Activated CD8-positive, alpha-beta memory T cell treated with anti-CD3 and anti-CD28 coated beads for 48 hours (primary cell): Measurements from ENCODE around the gene GTF2A1.

Experiments used
- DNase-seq, 3 experiments: peaks; one replicate each; pipeline ENCODE4 v3.0.0-alpha.2; 2020; ENCODE audit warnings: low read depth in 2 of 3, low spot score in 2 of 3

Gene GTF2A1

GRCh38 chr14:81179631-81180030, 41.1 kb downstream of the GTF2A1 start:
- DNase-seq, result no peak

DNA sequence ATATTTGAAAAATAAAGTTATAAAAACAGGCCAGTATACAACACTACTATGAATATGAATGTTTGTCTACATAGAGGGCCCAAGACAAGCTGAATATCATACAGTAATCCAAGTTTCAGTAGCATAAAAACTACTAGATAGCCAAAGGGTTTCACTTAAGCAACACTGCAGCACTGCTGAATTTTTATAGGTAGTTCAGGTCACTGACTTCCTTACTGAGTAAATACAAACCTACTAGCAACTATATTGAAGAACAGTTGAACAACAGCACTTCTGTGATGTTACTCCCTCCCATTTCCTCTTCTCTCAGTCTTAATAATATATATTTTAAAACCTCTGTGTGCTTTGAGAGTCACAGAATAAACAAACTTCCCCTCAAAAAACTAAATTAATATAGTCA, 42.7 kb downstream of the GTF2A1 start:
- DNase-seq, result no peak

DNA sequence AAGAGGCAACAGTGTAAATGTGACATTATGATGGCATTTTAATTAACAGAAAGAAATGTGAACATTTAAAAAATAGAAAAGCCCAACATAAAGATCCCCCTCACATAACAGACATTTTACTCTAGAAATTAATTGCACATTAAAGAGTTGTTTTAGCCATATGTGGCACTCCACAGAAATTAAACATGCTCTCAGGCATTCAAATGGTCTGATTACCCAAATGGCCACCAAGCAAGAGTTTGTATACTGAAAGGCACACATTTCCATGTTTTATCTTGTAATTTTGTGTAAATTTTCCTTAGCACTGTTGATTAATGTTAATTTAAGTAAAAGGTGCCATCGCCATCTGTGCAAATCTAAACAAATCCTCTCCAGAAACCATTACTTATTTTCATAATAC, 43.5 kb downstream of the GTF2A1 start:
- no peak for DNase-seq

DNA sequence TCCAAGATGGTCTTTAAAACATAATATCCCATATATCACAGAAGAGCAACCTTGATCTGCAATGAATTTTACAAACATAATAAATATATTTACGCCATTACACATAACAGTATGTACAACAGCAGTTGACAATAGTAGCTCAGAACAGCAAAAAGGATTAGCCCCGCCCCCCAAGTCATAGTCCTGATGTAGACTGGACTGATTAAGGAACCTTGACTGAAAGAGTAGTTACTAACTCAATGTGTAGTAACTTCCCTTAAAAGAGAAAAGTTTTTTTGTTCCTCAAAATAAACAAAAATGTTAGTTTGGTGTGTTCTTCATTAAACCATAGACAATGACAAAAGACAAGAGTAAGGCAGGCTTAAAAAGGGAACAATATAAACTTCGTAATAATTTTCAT, 44.5 kb downstream of the GTF2A1 start:
- no peak for DNase-seq

DNA sequence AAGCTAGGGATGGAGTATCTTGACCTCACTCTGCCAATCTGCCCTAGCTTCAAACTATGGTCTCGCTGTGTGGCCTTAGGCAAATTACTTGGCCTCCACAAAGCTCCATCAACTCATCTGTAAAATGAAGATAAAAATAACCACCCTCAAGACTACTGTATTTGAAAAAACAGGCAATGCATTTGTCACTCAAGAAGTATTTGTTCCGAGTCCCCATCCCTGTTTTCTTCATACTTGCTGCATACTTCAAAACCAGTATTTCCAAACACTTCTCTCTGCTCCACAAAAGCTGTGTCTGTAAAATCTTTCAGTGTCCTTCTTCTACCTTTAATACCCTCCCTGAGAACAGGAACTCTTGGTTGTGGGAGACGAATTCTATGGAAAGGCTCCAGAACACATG, 47.9 kb downstream of the GTF2A1 start:
- no peak for DNase-seq

DNA sequence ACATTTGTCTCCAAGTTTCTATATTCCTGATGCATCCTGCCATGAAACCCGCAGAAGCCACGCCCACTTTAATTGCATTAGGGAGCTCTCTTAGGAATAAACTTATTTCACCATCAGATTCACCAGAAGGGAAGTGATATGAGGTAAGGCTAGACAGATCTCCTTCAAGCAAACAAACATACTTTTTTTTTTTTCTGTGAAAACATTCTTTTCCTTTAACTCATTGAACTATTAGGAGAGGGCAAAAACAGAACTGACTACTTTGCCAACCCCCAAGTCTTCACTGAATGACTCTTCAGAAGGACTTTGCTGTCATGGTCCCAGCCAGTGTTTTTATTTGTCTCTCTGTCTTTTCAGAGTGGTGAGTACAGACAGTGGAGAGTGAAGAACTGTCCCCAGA, 48.4 kb downstream of the GTF2A1 start:
- no peak for DNase-seq

DNA sequence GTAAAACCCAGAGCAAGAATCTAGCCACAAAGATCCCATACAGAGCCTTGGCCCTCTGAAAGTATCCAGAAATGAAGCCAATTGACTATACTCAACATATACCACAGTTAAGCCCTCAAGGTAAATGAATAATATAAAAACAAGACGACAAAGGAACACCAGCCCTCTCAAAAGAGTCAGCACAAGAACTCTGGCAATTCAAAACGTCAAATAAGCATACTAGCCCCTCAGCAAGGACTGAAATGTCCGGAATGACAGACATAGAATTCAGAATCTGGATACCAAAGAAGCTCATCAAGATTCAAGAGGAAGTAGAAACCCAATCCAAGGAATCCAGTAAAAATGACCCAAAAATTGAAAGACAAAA, 49.9 kb downstream of the GTF2A1 start:
- no peak for DNase-seq

GRCh38 chr14:81170104-81170828, 50.5 kb downstream of the GTF2A1 start:
- DNase-seq, result peak; percentile 63 to 64 (median 64)

DNA sequence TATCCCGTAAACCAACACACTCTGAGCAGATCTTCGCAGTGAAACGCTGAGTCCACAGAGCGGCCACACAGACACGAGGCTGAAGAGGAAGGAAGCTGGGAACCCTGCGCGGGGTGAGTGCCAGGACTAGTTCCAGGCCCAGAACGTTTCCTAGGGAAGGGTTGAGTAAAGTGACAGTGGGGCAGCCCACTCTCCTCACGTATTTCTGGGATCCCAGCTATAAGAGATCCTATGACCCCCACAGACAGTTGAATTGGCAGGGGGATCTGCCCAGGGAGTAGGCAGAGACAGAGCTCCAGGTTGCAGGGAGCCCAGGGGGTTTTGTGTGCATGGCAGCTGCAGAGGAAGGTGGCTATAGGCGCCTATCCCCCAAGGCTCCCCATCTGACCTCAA, 51.1 kb downstream of the GTF2A1 start:
- no peak for DNase-seq

DNA sequence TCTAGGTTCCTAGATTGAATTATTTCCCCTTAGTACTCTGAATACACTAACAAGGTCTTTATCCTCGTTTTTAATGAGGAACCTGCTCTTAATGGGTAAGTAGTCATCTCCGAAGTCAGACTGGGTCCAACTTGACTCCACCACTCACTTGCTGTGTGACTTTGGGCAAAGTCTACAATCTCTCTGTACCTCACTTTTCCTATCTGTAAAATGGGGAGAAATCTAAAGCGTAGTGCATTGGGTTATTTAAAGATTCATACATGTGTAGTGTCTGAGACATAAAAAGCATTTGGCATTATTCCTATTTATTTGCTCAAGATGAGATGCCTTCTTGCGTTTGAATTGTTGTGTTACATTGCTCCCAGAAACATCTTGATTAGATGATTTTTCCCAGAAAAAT, 51.5 kb downstream of the GTF2A1 start:
- no peak for DNase-seq

DNA sequence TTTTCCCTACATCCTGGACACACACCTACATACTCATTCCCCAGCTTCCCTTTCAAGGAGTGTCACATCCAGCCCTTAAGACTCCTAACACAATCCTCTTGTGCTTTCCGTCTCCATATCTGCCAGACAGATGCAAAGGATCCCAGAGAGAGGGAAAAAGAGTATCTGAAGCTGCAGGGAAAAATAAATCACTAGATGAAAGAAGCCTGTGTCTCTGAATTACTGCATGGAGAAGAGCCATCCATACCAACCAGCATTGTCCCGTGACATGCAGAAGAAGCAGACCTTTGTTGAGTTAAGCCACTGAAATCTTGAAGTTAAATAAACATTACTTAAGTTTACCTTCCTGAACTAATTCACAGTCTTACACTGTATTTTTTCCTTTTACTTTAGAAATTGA, 54.6 kb downstream of the GTF2A1 start:
- DNase-seq, result no peak

DNA sequence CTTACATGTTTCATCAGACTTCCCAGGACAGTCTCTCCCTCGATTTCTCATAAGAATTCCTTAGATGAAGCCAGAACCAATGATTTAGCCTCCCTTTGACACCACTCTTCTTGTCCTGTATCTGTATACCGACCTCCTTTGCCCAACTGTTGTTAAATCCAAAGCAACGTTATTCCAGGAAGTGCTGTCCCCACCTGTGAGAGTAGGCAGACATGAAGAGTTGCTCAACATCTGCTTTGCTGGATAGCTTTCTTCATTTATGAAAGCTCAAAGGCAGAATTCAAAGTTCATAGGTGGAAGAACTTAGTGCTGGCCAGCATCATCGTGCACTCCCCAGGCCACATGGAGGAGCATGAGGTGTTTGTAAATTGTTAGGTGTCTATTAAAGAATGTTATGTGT, 55.6 kb downstream of the GTF2A1 start:
- no peak for DNase-seq

DNA sequence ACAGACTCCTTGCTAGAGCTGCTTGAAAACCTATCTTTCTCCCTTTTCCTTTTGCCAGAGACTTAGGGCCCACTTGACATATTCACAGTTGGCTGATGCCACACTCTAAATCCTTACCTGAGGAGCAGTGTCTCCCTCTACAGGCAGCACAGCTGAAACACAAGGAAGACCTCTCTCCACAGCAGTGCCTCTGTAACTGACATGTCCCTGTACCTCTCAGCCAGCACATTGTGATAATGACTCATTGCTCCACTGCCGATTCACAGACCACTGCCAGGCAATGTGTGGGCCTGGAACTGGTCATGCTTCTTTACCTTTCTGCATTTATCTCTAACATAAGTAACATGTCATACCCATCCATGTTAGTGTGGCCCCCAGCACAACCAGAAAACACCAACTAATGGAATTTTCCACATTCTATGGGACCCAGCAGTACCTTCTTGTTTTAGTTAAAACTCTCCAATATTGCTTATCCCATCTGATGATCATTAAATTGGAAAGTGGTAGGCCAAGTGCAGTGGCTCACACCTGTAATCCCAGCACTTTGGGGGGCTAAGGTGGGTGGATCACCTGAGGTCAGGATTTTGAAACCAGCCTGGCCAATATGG, 56.5 kb downstream of the GTF2A1 start:
- DNase-seq, result peak in 2 of 3 experiments; percentile 29 to 37

DNA sequence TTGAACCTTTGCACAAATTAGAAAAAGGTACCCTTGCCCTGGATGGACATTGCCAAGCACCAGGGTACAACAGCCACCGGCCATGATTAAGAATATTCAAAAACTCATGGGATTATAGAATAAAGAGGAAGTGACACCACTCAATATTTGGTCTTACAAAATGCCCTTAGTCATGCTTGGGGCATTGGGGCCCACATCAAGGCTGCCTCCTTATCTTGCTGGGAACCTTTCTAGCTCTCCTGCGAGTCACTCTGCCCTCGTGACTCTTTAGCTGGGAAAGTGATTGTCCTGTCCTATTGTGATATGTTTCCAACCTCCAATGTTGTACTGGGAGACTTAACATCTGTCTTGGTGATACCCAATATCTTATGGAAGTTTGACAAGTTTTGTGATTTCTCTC, 57.8 kb downstream of the GTF2A1 start:
- no peak for DNase-seq

- no peak for DNase-seq
These were observed 59.0 kb downstream of the GTF2A1 start for GRCh38 chr14:81161749-81162148.

DNA sequence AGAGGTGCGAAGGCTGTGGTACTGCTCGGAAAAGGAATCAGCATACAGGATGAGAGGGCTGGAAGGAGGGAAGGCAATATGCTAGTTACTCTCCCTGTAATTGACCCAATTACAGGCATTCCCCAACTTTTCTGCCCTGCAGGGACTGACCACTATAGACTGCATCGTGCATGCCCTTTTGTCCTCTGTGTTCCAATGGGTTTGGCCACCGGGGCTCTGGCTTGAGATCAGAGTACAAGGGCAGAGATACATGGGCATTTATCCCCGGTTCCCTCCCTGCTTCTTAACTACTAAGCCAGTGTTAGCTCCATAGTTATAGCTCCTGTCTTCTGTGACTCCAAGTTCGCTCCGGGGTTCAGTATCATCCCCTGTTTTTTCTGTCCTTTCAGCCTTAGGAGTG, 59.7 kb downstream of the GTF2A1 start:
- no peak for DNase-seq

DNA sequence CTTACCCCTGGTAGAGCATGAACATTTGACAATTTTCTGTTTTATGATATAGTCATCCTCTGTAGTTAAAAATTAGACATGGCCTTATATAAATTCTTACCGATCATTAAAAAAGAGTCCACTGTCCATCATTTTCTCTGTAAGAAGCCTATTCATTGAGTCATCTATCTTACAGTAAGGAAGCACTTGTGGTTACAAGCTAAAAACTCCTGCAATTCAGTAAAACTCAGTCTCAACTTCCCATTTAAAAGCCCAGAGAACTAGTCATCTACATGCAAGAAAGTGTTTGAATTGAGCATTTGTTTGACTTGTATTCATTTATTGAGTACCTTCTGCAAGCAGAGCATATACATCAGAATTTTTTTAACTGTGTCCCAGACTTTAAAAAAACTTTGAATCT, 63.3 kb downstream of the GTF2A1 start:
- DNase-seq, result no peak

GRCh38 chr14:81153187-81153586, 67.6 kb downstream of the GTF2A1 start:
- DNase-seq, result no peak

DNA sequence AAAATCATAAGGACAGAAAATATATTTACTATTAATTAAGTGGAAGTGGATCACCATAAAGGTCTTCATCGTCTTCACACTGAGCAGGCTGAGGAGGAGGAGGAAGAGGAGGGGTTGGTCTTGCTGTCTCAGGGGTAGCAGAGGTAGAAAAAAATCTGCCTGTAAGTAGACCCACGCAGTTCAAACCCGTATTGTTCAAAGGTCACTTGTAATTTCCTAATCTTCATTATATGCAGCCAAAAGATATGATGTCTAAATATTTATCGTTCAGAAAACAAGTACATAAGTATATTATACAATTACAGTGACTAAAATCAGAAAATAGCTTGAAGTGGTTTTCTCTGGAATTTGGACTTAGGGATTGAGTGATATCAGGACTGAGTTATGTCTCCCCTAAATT, 72.1 kb downstream of the GTF2A1 start:
- DNase-seq, result no peak

GRCh38 chr14:81147140-81147897, 73.4 kb downstream of the GTF2A1 start:
- DNase-seq, result no peak

DNA sequence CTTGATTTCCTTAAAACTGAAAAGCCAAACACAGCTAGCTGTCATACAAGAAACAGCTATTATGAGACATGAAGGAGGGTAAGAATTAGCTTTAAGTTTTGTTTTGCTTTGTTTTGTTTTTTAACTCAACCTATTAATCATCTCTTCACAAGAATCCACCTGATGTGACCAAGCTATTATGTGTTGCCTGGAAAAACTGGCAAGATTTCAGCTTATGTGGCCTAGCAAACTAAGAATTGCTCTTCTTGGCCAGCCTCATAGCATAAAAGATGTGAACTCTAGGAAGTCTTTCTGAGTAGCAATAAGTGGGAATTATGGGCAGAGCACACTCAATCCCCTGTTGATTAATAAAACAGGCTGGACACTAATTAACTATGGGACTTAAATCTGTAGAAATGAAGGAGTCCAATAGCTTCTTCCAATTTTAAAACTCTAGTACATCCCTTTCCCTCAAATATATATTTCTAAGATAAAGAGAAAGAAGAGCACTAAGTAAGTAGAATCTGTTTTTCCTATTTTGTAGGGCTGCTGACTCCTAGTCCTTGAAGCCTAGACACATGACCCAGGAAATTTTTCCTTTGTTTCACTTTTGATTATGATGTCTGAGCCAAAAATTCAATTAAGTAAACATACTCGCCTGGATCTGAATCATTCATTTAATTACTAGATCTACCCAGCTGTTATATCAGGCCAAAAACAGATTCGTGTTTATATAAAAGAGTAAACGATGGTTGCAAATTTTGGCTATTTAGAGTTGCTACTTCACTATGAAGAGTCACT, 75.7 kb downstream of the GTF2A1 start:
- no peak for DNase-seq

DNA sequence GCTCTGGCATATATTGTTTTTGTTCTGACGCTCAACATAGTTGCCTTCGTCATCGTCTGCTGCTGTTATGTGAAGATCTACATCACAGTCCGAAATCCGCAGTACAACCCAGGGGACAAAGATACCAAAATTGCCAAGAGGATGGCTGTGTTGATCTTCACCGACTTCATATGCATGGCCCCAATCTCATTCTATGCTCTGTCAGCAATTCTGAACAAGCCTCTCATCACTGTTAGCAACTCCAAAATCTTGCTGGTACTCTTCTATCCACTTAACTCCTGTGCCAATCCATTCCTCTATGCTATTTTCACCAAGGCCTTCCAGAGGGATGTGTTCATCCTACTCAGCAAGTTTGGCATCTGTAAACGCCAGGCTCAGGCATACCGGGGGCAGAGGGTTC, 77.0 kb downstream of the GTF2A1 start:
- no peak for DNase-seq
